K562 (cell line): ENCODE data around the gene NLRX1. TPM values are rescaled to one million over a fixed set of nuclear protein-coding genes. Genes with fewer than 3 reads are reported as not detected.

ENCODE experiments used
- ARID1B ChIP-seq: fragments of 450-650 bp; IDR thresholded peaks from 2 replicates; pipeline ENCODE4 v1.6.1; 2016; ENCODE audit warnings: antibody characterized with exemption, mild to moderate bottlenecking, inconsistent platforms
- CEBPG ChIP-seq, 3 experiments: fragments of 200-800 bp in 1 of 3; sonication (Bioruptor generic) in 1 of 3; sonication (generic) in 1 of 3; formaldehyde crosslinking in 1 of 3; IDR thresholded peaks in 2 of 3; conservative IDR thresholded peaks in 1 of 3; 2 replicates each; pipeline versions ENCODE4 v1.6.1 to v1.8.0; 2016 to 2022; ENCODE audit warnings: missing compliant biosample characterization in 2 of 3, missing genetic modification characterization in 2 of 3, mild to moderate bottlenecking in 1 of 3, missing genetic modification reagents in 1 of 3
- CHCHD3 ChIP-seq: fragments of 250-450 bp; sonication (Bioruptor Pico); IDR thresholded peaks from 2 replicates; pipeline ENCODE4 v2.1.2; 2022; ENCODE audit warnings: mild to moderate bottlenecking
- FOSL1 ChIP-seq: fragments of 200-800 bp; sonication (Bioruptor generic); conservative IDR thresholded peaks from 2 replicates; pipeline ENCODE4 v1.6.1; 2016; ENCODE audit warnings: missing genetic modification characterization, missing compliant biosample characterization
- JUN ChIP-seq, 2 experiments: sonication (generic) in 1 of 2; formaldehyde crosslinking in 1 of 2; IDR thresholded peaks; 2 replicates each; pipeline versions ENCODE4 v1.6.1 to v1.8.0; 2012 to 2022; ENCODE audit warnings: borderline replicate concordance in 2 of 2, mild to moderate bottlenecking in 2 of 2, improper control_type of control experiment in 1 of 2, low read depth in 1 of 2, low read length in 1 of 2, missing genetic modification reagents in 1 of 2
- SMARCA5 ChIP-seq: fragments of 450-650 bp; IDR thresholded peaks from 2 replicates; pipeline ENCODE4 v1.6.1; 2016
- TRIM24 ChIP-seq, 2 experiments: fragments of 450-650 bp; IDR thresholded peaks; 2 replicates each; pipeline ENCODE4 v1.6.1; 2016
- ZSCAN29 ChIP-seq: fragments of 450-650 bp; IDR thresholded peaks from 2 replicates; pipeline ENCODE4 v1.6.1; 2017
- ZSCAN32 ChIP-seq: fragments of 450-650 bp; formaldehyde crosslinking; IDR thresholded peaks from 2 replicates; pipeline ENCODE4 v1.4.0; 2020; ENCODE audit warnings: mild to moderate bottlenecking, moderate library complexity
- polyA plus RNA-seq, 8 experiments: library from polyadenylated mRNA; depleted of rRNA in 4 of 8; stranded (reverse) in 5 of 8; unstranded in 3 of 8; fragments of >200 nt; fragmentation: Nextera tagmentation in 2 of 8; fragmentation: Illumina TruSeq in 1 of 8; extraction: Ambion mirVana in 2 of 8; extraction: Trizol in 1 of 8; gene quantifications; 2 replicates each; pipeline versions ENCODE4 v1.2.1 to v1.2.3, GENCODE V29; 2011 to 2014; ENCODE audit warnings: inconsistent platforms in 1 of 8, missing spikeins in 1 of 8
- total RNA-seq, 7 experiments: library from RNA; depleted of rRNA in 6 of 7; stranded (reverse); fragments of >200 nt in 6 of 7; fragmentation: Illumina TruSeq in 2 of 7; extraction: Trizol in 2 of 7; gene quantifications; 2 replicates each; pipeline versions ENCODE4 v1.2.1 to v1.2.3, GENCODE V29; 2011 to 2021; ENCODE audit warnings: low replicate concordance in 1 of 7
- TF ChIP-seq, protein P1 (sequence below): fragments of 450-650 bp; IDR thresholded peaks from 2 replicates; pipeline ENCODE4 v1.6.1; 2016; ENCODE audit warnings: mild to moderate bottlenecking
- TF ChIP-seq, protein P2 (sequence below): sonication (generic); IDR thresholded peaks from 2 replicates; pipeline ENCODE4 v1.6.1; 2016

NLRX1 gene
- total and polyA plus RNA-seq, 9 of the 15 experiments (the other 6 are each of a cell fraction or from before 2014, with no cell fraction given), result 0.04 to 2.3 (median 0.69) TPM

- TF ChIP-seq, protein P1, sequence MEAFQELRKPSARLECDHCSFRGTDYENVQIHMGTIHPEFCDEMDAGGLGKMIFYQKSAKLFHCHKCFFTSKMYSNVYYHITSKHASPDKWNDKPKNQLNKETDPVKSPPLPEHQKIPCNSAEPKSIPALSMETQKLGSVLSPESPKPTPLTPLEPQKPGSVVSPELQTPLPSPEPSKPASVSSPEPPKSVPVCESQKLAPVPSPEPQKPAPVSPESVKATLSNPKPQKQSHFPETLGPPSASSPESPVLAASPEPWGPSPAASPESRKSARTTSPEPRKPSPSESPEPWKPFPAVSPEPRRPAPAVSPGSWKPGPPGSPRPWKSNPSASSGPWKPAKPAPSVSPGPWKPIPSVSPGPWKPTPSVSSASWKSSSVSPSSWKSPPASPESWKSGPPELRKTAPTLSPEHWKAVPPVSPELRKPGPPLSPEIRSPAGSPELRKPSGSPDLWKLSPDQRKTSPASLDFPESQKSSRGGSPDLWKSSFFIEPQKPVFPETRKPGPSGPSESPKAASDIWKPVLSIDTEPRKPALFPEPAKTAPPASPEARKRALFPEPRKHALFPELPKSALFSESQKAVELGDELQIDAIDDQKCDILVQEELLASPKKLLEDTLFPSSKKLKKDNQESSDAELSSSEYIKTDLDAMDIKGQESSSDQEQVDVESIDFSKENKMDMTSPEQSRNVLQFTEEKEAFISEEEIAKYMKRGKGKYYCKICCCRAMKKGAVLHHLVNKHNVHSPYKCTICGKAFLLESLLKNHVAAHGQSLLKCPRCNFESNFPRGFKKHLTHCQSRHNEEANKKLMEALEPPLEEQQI, result no peak
- TF ChIP-seq, protein P2, sequence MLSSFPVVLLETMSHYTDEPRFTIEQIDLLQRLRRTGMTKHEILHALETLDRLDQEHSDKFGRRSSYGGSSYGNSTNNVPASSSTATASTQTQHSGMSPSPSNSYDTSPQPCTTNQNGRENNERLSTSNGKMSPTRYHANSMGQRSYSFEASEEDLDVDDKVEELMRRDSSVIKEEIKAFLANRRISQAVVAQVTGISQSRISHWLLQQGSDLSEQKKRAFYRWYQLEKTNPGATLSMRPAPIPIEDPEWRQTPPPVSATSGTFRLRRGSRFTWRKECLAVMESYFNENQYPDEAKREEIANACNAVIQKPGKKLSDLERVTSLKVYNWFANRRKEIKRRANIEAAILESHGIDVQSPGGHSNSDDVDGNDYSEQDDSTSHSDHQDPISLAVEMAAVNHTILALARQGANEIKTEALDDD, result peak; percentile 95
- peak; percentile 88 for TF ChIP-seq JUN (IDR thresholded peaks at IDR 0.05; ENCODE audit: borderline replicate concordance, low read depth, low read length)
- TF ChIP-seq JUN (CRISPR knock-in tag; IDR thresholded peaks at IDR 0.05; ENCODE audit: borderline replicate concordance), result no peak
- TF ChIP-seq SMARCA5, result no peak
- TF ChIP-seq ARID1B, result peak; percentile 71
- peak in 1 of 2 experiments; percentile 26; a peak in 1 of 4 replicates for TF ChIP-seq TRIM24 (IDR thresholded peaks at IDR 0.05)
- TF ChIP-seq CHCHD3, result no peak
- TF ChIP-seq ZSCAN29, result peak; percentile 93
- TF ChIP-seq FOSL1 (tag), result peak; percentile 99
- no peak for TF ChIP-seq CEBPG (CRISPR knock-in tag; IDR thresholded peaks at IDR 0.05)
- peak in 1 of 2 experiments; percentile 53; a peak in 2 of 4 replicates for TF ChIP-seq CEBPG (tag; conservative IDR thresholded peaks at IDR 0.05 in 1 of 2, IDR thresholded peaks at IDR 0.05 in 1 of 2)
- peak; percentile 75; the same call in 1 of the 2 replicates for TF ChIP-seq ZSCAN32 (CRISPR knock-in tag)
These were observed 49.8 kb downstream of the NLRX1 start (continued) for GRCh38 chr11:119218141-119218878.
